Activated T-helper 1 cell treated with anti-CD3 and anti-CD28 coated beads, Interleukin-2, amount 50 U/mL, for 16 hours (primary cell): ENCODE results near the gene CCDC180.
"Not testable (repeated sequence)": the region's sequence is repeated elsewhere in the genome, so short reads cannot be mapped to it uniquely, and the experiment has no call there.

Source experiments
- DNase-seq, 2 donors: peaks; one replicate each; pipeline ENCODE4 v3.0.0-alpha.2; 2020; ENCODE audit warnings: low read depth in 1 of 2, low spot score in 1 of 2

Gene CCDC180

GRCh38 chr9:97310896-97311295 lies 3.4 kb downstream of the CCDC180 start:
- no peak for DNase-seq

- DNase-seq: no peak
Measured at GRCh38 chr9:97311798-97312500, 4.5 kb downstream of the CCDC180 start.

GRCh38 chr9:97312556-97312955 lies 5.1 kb downstream of the CCDC180 start:
- DNase-seq: no peak

- DNase-seq: no peak
Measured at GRCh38 chr9:97313243-97313642, 5.8 kb downstream of the CCDC180 start.

- no peak for DNase-seq
Measured at GRCh38 chr9:97313746-97314145, 6.3 kb downstream of the CCDC180 start.

- DNase-seq: no peak
Measured at GRCh38 chr9:97314503-97314902, 7.0 kb downstream of the CCDC180 start.

GRCh38 chr9:97315550-97315949 lies 8.1 kb downstream of the CCDC180 start:
- no peak for DNase-seq

- no peak for DNase-seq
Measured at GRCh38 chr9:97316904-97317303, 9.4 kb downstream of the CCDC180 start.

GRCh38 chr9:97318433-97318832 lies 11.0 kb downstream of the CCDC180 start:
- DNase-seq: no peak

- DNase-seq: no peak
Measured at GRCh38 chr9:97319395-97319794, 11.9 kb downstream of the CCDC180 start.

- no peak for DNase-seq
Measured at GRCh38 chr9:97320080-97320642, 12.7 kb downstream of the CCDC180 start.

GRCh38 chr9:97321251-97321650 lies 13.8 kb downstream of the CCDC180 start:
- DNase-seq: no peak

- no peak for DNase-seq
Measured at GRCh38 chr9:97321691-97322090, 14.2 kb downstream of the CCDC180 start.

- no peak for DNase-seq
Measured at GRCh38 chr9:97322105-97322504, 14.6 kb downstream of the CCDC180 start.

GRCh38 chr9:97324954-97325353 lies 17.5 kb downstream of the CCDC180 start:
- DNase-seq: no peak

- no peak for DNase-seq
Measured at GRCh38 chr9:97327562-97327961, 20.1 kb downstream of the CCDC180 start.

- no peak for DNase-seq
Measured at GRCh38 chr9:97332993-97333392, 25.5 kb downstream of the CCDC180 start.

- not testable (repeated sequence) for DNase-seq
Measured at GRCh38 chr9:97335622-97336021, 28.2 kb downstream of the CCDC180 start.

- DNase-seq: no peak
Measured at GRCh38 chr9:97348871-97349270, 41.4 kb downstream of the CCDC180 start.

GRCh38 chr9:97349400-97349799 lies 41.9 kb downstream of the CCDC180 start:
- no peak for DNase-seq

GRCh38 chr9:97354637-97355036 lies 47.2 kb downstream of the CCDC180 start:
- DNase-seq: no peak

- DNase-seq: no peak
Measured at GRCh38 chr9:97357056-97357455, 49.6 kb downstream of the CCDC180 start.
